Panc1 (cell line): Measurements from ENCODE around the gene SERAC1.

Experiments used
- POLR2AphosphoS5 ChIP-seq: IDR thresholded peaks from 2 replicates; pipeline ENCODE4 v1.6.1; 2012; ENCODE audit warnings: mild to moderate bottlenecking, low read depth, low read length, moderate library complexity
- TF ChIP-seq, protein P1 (sequence below): fragments of 450-650 bp; IDR thresholded peaks from 2 replicates; pipeline ENCODE4 v1.5.1; 2017; ENCODE audit warnings: mild to moderate bottlenecking
- TF ChIP-seq, protein P2 (sequence below), 2 experiments: IDR thresholded peaks; 2 replicates each; pipeline ENCODE4 v1.6.1; 2011 to 2012; ENCODE audit warnings: low read depth in 2 of 2, control low read depth in 1 of 2, low read length in 1 of 2, mild to moderate bottlenecking in 1 of 2, moderate library complexity in 1 of 2; ENCODE audit not compliant: insufficient read depth in 1 of 2

DNA sequence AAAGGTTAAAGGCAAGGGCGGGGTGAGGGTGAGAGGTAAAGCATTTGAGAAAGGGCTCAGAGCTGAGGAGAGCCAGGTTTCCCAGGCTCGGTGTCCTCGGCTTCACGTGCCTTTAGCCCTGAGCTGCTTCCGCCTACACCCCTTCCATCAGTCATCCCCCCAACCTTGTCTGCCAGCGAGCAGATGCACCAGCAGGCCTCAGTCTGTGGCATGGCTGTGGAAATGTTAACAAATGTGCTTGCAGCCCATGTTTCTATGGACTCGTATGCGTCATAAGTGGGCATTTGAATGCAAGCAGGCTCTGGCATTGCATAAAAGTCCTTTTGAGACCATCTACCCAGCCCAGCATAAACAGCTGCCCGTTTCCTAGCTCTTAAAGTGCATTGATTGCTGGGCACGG, 97.5 kb downstream of the SERAC1 start:
- TF ChIP-seq, protein P1, sequence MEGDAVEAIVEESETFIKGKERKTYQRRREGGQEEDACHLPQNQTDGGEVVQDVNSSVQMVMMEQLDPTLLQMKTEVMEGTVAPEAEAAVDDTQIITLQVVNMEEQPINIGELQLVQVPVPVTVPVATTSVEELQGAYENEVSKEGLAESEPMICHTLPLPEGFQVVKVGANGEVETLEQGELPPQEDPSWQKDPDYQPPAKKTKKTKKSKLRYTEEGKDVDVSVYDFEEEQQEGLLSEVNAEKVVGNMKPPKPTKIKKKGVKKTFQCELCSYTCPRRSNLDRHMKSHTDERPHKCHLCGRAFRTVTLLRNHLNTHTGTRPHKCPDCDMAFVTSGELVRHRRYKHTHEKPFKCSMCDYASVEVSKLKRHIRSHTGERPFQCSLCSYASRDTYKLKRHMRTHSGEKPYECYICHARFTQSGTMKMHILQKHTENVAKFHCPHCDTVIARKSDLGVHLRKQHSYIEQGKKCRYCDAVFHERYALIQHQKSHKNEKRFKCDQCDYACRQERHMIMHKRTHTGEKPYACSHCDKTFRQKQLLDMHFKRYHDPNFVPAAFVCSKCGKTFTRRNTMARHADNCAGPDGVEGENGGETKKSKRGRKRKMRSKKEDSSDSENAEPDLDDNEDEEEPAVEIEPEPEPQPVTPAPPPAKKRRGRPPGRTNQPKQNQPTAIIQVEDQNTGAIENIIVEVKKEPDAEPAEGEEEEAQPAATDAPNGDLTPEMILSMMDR = no peak
- TF ChIP-seq, protein P2, sequence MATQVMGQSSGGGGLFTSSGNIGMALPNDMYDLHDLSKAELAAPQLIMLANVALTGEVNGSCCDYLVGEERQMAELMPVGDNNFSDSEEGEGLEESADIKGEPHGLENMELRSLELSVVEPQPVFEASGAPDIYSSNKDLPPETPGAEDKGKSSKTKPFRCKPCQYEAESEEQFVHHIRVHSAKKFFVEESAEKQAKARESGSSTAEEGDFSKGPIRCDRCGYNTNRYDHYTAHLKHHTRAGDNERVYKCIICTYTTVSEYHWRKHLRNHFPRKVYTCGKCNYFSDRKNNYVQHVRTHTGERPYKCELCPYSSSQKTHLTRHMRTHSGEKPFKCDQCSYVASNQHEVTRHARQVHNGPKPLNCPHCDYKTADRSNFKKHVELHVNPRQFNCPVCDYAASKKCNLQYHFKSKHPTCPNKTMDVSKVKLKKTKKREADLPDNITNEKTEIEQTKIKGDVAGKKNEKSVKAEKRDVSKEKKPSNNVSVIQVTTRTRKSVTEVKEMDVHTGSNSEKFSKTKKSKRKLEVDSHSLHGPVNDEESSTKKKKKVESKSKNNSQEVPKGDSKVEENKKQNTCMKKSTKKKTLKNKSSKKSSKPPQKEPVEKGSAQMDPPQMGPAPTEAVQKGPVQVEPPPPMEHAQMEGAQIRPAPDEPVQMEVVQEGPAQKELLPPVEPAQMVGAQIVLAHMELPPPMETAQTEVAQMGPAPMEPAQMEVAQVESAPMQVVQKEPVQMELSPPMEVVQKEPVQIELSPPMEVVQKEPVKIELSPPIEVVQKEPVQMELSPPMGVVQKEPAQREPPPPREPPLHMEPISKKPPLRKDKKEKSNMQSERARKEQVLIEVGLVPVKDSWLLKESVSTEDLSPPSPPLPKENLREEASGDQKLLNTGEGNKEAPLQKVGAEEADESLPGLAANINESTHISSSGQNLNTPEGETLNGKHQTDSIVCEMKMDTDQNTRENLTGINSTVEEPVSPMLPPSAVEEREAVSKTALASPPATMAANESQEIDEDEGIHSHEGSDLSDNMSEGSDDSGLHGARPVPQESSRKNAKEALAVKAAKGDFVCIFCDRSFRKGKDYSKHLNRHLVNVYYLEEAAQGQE (IDR thresholded peaks at IDR 0.05; ENCODE audit: insufficient read depth in 1 of 2, low read depth in 2 of 2, low read length in 1 of 2) = no peak
- no peak for TF ChIP-seq POLR2AphosphoS5
